ENCODE results near the gene COMMD3.
"Not testable (repeated sequence)": the region's sequence is repeated elsewhere in the genome, so short reads cannot be mapped to it uniquely, and the experiment has no call there.

The COMMD3 gene

DNA sequence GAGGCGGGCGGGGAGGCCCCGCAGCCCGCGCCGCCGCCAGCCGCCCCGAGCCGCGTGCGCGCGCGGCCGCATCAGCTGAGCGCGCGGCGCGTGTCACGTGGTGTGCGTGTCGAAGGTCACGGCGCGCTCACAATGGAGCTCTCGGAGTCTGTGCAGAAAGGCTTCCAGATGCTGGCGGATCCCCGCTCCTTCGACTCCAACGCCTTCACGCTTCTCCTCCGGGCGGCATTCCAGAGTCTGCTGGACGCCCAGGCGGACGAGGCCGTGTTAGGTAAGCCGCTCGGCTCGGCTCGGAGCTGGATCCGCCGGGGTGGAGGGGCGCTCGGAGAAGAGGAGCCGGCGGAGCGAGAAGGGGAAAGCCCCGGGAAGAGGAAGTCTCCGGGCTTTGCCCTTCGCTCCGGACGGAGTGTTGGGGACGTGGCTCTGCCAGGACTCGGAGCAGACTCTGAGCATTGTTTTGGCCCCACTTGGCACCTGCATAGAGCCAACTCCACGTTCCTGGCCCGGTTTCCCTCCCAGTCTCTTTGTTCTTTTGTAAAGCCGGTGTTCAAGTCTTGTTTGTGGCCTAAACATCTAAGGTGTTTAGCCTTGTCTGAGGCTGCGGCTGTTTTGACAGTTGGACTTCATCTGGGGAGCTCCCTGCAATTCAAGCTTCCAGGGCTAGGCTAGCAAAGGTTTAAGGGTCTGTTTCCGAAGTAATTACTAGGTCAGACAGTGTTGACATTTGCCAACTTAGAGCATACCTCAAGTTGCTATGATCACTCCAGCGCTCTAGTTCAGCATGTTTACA lies at the start of gene COMMD3:
Gene COMMD3 (plus strand): TSS at position 103 of the 790 bp plus-strand sequence. CDS start 30 bp downstream, at position 133.
- DNase-seq, result peak; percentile 74

DNA sequence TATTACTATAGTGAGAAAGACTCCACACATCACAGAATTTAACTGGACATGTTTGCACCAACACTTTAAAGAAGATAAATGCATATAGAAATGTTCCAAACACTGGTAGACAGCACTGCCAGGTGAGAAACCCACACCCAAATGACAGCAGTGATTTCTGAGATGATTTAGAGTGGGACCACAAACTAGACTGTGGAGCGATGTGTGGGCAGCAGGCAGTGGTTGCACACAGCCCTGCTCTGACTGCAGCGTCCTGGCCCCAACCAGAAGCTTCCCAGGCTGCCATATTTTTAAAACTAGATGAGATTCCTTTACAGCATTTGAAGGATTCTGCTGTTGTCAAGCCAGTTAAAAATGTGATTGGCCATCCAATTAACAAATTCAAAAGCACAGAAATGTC lies 47.7 kb upstream of the COMMD3 start:
- DNase-seq, result no peak

- no peak for DNase-seq
Observed at GRCh38 chr10:22271786-22272185, 44.4 kb upstream of the COMMD3 start.

- no peak for DNase-seq
Observed at GRCh38 chr10:22278441-22278782, 37.8 kb upstream of the COMMD3 start.

DNA sequence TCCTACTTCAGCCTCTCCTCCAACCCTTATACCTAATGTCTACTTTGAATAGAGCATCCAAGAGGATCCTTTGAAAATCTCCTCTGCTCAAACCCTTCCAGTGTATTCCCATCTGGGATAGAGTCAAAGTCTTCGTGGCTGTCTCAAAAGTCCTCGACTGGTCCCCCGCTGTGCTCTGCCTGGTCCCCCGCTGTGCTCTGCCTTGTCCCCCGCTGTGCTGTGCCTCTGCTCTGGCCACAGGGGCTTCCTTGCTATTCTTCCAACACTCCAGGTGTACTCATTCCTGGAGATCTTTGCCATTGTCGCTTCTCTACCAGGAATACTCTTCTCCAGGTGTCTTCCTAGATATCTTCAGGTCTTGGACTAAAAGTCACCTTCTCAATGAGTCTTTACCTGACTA lies 36.1 kb upstream of the COMMD3 start:
- DNase-seq, result no peak

DNA sequence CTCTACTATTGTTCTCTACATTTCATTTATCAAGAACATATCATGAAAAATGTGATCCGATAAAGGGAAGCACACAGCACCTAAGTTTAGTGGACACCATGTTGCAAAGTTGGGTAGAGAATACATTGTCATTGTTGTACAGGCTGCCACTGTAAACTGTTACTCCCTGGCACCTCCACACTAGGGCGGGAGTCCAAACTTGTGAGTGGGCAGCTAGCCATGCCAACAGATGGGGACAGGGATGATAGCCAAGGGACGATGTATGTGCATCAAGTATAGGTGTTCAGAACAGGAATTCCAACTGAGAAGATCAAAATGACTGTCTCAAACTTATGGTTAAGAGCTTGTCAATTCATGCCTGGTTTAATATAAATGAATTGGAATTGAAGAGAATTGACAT lies 31.1 kb upstream of the COMMD3 start:
- no peak for DNase-seq

GRCh38 chr10:22293747-22294404 lies 22.3 kb upstream of the COMMD3 start:
- no peak for DNase-seq

- no peak for DNase-seq
Observed at GRCh38 chr10:22294694-22295093, 21.5 kb upstream of the COMMD3 start.

DNA sequence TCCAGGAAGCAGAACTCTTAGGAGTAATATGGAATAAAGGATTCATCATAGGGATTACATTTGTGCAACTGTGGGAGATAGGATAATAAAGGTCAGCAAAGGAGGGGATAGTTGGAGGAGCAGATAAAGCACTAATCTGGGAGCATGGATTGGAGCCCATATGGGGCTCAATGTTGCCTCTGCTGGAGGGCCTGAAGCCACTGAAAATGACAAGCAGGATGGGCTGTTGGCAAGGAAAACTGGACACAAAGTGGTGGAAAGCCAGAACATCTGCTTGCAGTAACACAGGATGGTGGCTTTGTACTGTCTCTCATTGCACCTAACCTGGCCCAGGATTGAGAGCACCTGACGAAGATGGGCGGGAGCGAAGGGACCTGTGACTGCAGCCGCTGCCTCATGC lies 15.0 kb upstream of the COMMD3 start:
- no peak for DNase-seq

GRCh38 chr10:22303461-22303860 lies 12.7 kb upstream of the COMMD3 start:
- DNase-seq, result no peak

DNA sequence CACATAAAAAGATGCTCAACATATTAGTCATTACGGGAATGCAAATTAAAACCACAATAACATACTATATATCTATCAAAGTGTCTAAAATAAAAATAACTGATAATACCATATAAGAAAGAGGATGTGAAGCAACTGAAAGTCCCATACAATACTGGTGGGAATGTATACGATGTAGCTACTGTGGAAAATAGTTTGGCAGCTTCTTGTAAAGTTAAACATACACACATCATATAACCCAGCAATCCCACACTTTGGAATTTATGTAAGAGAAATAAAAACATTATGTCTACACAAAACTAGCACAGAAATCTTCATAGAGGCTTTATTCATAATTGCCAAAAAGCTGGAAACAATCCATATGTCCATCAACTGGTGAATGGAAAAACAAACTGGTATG lies 10.5 kb upstream of the COMMD3 start:
- no peak for DNase-seq

- DNase-seq, result no peak
Observed at GRCh38 chr10:22308390-22308789, 7.8 kb upstream of the COMMD3 start.

DNA sequence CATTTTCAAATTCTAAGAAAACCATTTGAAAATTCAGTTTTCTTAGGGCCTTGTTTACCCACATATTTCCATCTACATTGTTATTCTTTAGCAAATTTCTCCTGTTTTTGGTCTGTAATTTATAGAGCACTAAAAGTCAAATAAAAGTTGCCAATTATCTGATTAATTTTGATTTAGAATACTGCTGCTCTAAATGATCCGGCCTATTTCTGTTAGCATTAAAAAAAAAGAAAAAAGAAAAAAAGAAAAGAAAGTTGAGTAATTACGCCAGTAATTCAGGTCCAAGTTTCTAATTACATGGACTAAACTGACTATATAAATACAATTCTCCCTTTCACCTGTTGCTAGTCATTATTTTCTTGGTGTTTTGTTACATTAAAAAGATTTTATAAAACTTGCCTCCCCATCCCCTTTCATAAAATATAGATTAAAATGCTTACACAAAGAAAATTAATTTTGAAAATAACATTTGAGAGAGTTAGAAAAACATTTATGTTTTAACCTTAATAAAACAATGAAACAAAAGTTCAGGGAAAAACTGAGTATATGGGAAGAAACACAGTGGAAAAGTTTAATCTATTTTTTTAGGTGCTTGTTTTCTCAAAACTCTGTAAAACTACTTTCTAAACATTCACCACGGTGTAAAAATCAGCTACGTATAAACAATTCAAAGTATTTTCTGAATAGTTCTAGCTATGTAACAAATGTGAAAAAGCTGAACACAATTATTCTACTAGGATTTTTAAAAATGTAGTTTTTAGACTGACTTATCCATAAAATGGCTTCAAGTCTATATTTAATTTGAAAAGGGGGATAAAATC lies 6.8 kb upstream of the COMMD3 start:
- DNase-seq, result no peak

DNA sequence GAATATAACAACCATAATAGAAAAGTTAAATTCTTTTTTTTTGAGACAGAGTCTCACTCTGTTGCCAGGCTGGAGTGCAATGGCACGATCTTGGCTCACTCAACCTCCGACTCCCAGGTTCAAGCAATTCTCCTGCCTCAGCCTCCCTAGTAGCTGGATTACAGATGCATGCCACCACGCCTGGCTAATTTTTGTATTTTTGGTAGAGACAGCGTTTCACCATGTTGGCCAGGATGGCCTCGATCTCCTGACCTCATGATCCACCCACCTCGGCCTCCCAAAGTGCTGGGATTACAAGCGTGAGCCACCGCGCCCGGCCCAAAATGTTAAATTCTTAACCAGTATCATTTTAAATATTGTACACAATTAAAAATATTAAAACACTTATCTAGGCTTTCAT lies 6.2 kb upstream of the COMMD3 start:
- not testable (repeated sequence) for DNase-seq

- DNase-seq, result no peak
Observed at GRCh38 chr10:22310928-22311327, 5.3 kb upstream of the COMMD3 start.

GRCh38 chr10:22314852-22315251 lies 1.3 kb upstream of the COMMD3 start:
- no peak for DNase-seq

GRCh38 chr10:22315455-22316285 lies 518 bp upstream of the COMMD3 start:
- no peak for DNase-seq

GRCh38 chr10:22317076-22317370 lies 835 bp downstream of the COMMD3 start:
- no peak for DNase-seq

DNA sequence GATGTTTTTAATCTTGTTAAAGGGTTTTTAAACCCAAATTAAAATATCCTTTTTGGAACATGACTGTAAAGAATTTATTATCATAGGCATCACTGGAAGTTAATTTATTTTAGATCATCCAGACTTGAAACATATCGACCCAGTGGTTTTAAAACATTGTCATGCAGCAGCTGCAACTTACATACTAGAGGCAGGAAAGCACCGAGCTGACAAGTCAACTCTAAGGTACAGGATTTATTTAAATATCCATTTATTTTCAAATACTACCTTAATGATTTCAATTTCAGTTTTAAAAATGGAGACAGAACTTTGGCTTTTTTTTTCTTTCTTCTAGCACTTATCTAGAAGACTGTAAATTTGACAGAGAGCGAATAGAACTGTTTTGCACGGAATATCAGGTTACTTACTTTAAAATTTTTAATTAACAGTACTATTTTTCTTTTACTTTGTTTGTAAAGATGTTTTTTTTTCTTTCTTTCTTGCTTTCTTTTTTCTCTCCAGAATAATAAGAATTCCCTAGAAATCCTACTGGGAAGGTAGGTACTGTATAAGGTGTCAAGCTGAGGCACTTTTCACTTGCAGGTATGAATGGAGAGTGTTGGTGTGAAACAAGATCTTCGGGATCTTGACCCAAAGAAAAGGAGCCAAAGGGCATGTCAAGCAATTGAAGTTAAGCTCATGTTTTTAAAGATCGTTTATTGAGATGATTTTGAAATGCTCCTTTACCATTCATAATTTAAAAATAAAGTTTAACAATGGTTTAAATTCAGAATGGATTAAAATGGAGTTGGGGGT lies 1.8 kb downstream of the COMMD3 start:
- DNase-seq, result no peak

DNA sequence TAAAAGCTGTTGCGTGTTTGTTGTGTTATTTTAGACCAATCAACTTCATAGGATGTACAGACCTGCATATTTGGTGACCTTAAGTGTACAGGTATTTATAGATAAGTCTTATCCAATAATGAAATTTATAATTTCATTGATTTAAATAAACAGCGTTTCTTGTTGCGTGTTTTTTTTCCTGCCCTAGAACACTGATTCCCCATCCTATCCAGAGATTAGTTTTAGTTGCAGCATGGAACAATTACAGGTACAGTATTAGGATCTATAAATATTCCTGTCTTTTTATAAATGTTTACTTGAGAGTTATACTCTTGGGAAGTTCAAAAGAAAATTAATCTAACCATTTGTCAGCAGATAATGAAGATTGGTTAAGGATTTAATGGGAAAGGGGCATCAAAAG lies 2.6 kb downstream of the COMMD3 start:
- DNase-seq, result no peak

DNA sequence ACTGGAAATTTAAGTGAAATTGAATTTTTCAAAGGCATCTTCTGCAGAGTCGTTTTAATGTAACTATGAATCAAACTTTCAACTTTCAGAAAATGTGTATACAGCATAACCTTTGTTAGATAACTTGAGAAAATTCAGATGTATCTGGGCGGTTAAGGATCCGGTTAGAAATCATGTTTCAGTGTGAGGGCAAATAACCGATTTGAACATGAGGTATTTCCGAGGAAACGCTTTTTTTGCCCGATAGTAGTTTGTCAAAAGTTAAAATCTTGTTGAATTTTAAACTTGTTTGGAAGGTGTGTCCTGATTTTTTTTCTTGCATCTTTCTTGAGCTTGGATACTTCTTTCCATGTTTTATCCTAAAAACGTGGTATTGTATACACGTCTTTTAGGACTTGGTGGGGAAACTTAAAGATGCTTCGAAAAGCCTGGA lies 3.4 kb downstream of the COMMD3 start:
- DNase-seq, result no peak

- DNase-seq, result no peak
Observed at GRCh38 chr10:22319980-22320558, 3.9 kb downstream of the COMMD3 start.
